HepG2 (cell line): ENCODE measurements around the gene SOX13. TPM values are rescaled to one million over a fixed set of nuclear protein-coding genes. Genes with fewer than 3 reads are reported as not detected.

Source experiments
- ARNT ChIP-seq: fragments of 450-650 bp; IDR thresholded peaks from 2 replicates; pipeline ENCODE4 v1.6.1; 2017
- FOXO1 ChIP-seq: sonication (generic); formaldehyde crosslinking; IDR thresholded peaks from 2 replicates; pipeline ENCODE4 v1.4.0; 2020; ENCODE audit warnings: missing genetic modification reagents
- HES4 ChIP-seq: sonication (generic); formaldehyde crosslinking; IDR thresholded peaks from 2 replicates; pipeline ENCODE4 v1.9.0; 2021; ENCODE audit warnings: mild to moderate bottlenecking, missing genetic modification reagents, borderline replicate concordance
- HNF4A ChIP-seq: sonication (generic); formaldehyde crosslinking; IDR thresholded peaks from 2 replicates; pipeline ENCODE4 v1.4.0; 2020; ENCODE audit warnings: missing genetic modification reagents
- HOXA3 ChIP-seq: sonication (generic); formaldehyde crosslinking; IDR thresholded peaks from 2 replicates; pipeline ENCODE4 v1.5.0; 2020; ENCODE audit warnings: missing genetic modification reagents
- JUNB ChIP-seq: sonication (generic); formaldehyde crosslinking; IDR thresholded peaks from 2 replicates; pipeline ENCODE4 v1.8.0; 2022; ENCODE audit warnings: missing genetic modification reagents, mild to moderate bottlenecking, borderline replicate concordance
- KDM5A ChIP-seq: fragments of 200-600 bp; sonication (generic); IDR thresholded peaks from 2 replicates; pipeline ENCODE4 v1.7.0; 2018; ENCODE audit warnings: antibody characterized with exemption, mild to moderate bottlenecking, low read length, borderline replicate concordance
- LCORL ChIP-seq, 2 experiments: fragments of 450-650 bp in 1 of 2; sonication (generic) in 1 of 2; formaldehyde crosslinking in 1 of 2; IDR thresholded peaks; 2 replicates each; pipeline versions ENCODE4 v1.5.0 to v1.6.1; 2017 to 2020; ENCODE audit warnings: antibody characterized with exemption in 1 of 2, missing genetic modification reagents in 1 of 2
- MED8 ChIP-seq: sonication (generic); formaldehyde crosslinking; IDR thresholded peaks from 2 replicates; pipeline ENCODE4 v1.8.1; 2023; ENCODE audit warnings: mild to moderate bottlenecking, missing genetic modification reagents; ENCODE audit not compliant: insufficient replicate concordance
- NONO ChIP-seq, 2 experiments: fragments of 450-650 bp in 1 of 2; sonication (generic) in 1 of 2; formaldehyde crosslinking in 1 of 2; IDR thresholded peaks in 1 of 2; conservative IDR thresholded peaks in 1 of 2; 2 replicates each; pipeline versions ENCODE4 v1.6.1 to v1.8.0; 2017 to 2022; ENCODE audit warnings: mild to moderate bottlenecking in 1 of 2, missing genetic modification reagents in 1 of 2, moderate library complexity in 1 of 2
- SP140L ChIP-seq: sonication (generic); formaldehyde crosslinking; IDR thresholded peaks from 2 replicates; pipeline ENCODE4 v1.4.0; 2020; ENCODE audit warnings: missing genetic modification reagents, borderline replicate concordance
- TBX2 ChIP-seq: sonication (generic); formaldehyde crosslinking; IDR thresholded peaks from 2 replicates; pipeline ENCODE4 v1.5.0; 2020; ENCODE audit warnings: missing genetic modification reagents, mild to moderate bottlenecking, borderline replicate concordance
- TCF7 ChIP-seq: sonication (generic); IDR thresholded peaks from 2 replicates; pipeline ENCODE4 v1.6.1; 2016; ENCODE audit warnings: antibody characterized with exemption, low read depth
- ZC3H13 ChIP-seq: sonication (generic); formaldehyde crosslinking; IDR thresholded peaks from 2 replicates; pipeline ENCODE4 v1.8.1; 2023; ENCODE audit warnings: mild to moderate bottlenecking, missing genetic modification reagents, moderate library complexity
- ZFX ChIP-seq: sonication (generic); formaldehyde crosslinking; IDR thresholded peaks from 2 replicates; pipeline ENCODE4 v1.4.0; 2020; ENCODE audit warnings: mild to moderate bottlenecking, low read depth, missing genetic modification reagents, moderate library complexity
- ZNF263 ChIP-seq: sonication (generic); formaldehyde crosslinking; IDR thresholded peaks from 2 replicates; pipeline ENCODE4 v1.4.0; 2020; ENCODE audit warnings: missing genetic modification reagents
- ZNF34 ChIP-seq: sonication (generic); formaldehyde crosslinking; IDR thresholded peaks from 2 replicates; pipeline ENCODE4 v1.4.0; 2020; ENCODE audit warnings: mild to moderate bottlenecking, missing genetic modification reagents, borderline replicate concordance
- ZNF543 ChIP-seq: sonication (generic); formaldehyde crosslinking; IDR thresholded peaks from 2 replicates; pipeline ENCODE4 v1.4.0; 2020; ENCODE audit warnings: mild to moderate bottlenecking, missing genetic modification reagents
- ZNF547 ChIP-seq: sonication (generic); formaldehyde crosslinking; IDR thresholded peaks from 2 replicates; pipeline ENCODE4 v1.5.1; 2020; ENCODE audit warnings: mild to moderate bottlenecking, missing genetic modification reagents
- ZNF589 ChIP-seq: sonication (generic); formaldehyde crosslinking; conservative IDR thresholded peaks from 2 replicates; pipeline ENCODE4 v1.8.0; 2022; ENCODE audit warnings: mild to moderate bottlenecking, moderate library complexity, missing genetic modification reagents
- ZNF678 ChIP-seq: sonication (generic); formaldehyde crosslinking; IDR thresholded peaks from 2 replicates; pipeline ENCODE4 v1.4.0; 2020; ENCODE audit warnings: mild to moderate bottlenecking, missing genetic modification reagents
- polyA plus RNA-seq, 8 experiments: library from polyadenylated mRNA; depleted of rRNA in 3 of 8; stranded (reverse) in 7 of 8; unstranded in 1 of 8; fragments of >200 nt; fragmentation: Illumina TruSeq in 4 of 8; extraction: Trizol in 4 of 8; gene quantifications; 2 replicates each; pipeline versions ENCODE4 v1.2.1 to v1.2.3, GENCODE V29; 2011 to 2016; ENCODE audit warnings: low read depth in 4 of 8, missing spikeins in 1 of 8, mixed read lengths in 1 of 8; ENCODE audit not compliant: insufficient read depth in 1 of 8
- total RNA-seq, 5 experiments: library from RNA; depleted of rRNA; stranded (reverse); fragments of >200 nt; fragmentation: Illumina TruSeq; extraction: Trizol; gene quantifications; 2 replicates each; pipeline ENCODE4 v1.2.3, GENCODE V29; 2016; ENCODE audit warnings: low read depth in 1 of 5
- TF ChIP-seq, protein P1 (sequence below): sonication (generic); formaldehyde crosslinking; IDR thresholded peaks from 2 replicates; pipeline ENCODE4 v1.4.0; 2020; ENCODE audit warnings: mild to moderate bottlenecking, missing genetic modification reagents
- TF ChIP-seq, protein P2 (sequence below): sonication (generic); formaldehyde crosslinking; IDR thresholded peaks from 2 replicates; pipeline ENCODE4 v1.5.1; 2020; ENCODE audit warnings: mild to moderate bottlenecking, missing genetic modification reagents, moderate library complexity

The SOX13 gene
- total and polyA plus RNA-seq, 2 of the 13 experiments (the other 11 are each of a cell fraction or from before 2014, with no cell fraction given): 13.3 to 15.8 TPM

DNA sequence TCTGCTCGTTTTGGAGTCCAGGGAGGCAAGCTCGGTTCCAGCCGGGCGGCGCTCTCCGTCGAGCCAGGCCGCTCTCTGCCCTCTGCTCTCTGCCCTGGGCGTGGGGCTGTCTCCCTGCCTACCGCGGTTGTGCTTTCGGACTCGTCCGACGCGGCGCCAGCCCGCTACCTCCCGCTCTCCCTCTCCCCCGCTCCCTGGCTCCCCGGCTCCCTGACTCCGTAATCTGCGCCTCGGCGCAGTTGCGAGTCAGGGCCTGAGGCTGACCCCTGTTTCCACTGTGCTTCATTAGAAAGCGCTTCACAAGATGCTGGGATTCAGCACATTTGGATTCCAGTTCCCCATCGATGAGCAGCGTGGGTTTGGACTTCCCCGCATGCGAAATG lies 2.2 kb downstream of the SOX13 start (continued):
- TF ChIP-seq ZNF678 (CRISPR knock-in tag): no peak
- TF ChIP-seq ZNF589 (CRISPR knock-in tag): 0 out of 2 replicates have a peak, but pooled peaks have one; percentile 46
- TF ChIP-seq KDM5A: no peak
- TF ChIP-seq TCF7: no peak
- TF ChIP-seq, protein P1, sequence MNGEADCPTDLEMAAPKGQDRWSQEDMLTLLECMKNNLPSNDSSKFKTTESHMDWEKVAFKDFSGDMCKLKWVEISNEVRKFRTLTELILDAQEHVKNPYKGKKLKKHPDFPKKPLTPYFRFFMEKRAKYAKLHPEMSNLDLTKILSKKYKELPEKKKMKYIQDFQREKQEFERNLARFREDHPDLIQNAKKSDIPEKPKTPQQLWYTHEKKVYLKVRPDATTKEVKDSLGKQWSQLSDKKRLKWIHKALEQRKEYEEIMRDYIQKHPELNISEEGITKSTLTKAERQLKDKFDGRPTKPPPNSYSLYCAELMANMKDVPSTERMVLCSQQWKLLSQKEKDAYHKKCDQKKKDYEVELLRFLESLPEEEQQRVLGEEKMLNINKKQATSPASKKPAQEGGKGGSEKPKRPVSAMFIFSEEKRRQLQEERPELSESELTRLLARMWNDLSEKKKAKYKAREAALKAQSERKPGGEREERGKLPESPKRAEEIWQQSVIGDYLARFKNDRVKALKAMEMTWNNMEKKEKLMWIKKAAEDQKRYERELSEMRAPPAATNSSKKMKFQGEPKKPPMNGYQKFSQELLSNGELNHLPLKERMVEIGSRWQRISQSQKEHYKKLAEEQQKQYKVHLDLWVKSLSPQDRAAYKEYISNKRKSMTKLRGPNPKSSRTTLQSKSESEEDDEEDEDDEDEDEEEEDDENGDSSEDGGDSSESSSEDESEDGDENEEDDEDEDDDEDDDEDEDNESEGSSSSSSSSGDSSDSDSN (CRISPR knock-in tag): peak; percentile 70; the same call in 1 of the 2 replicates
- TF ChIP-seq JUNB (CRISPR knock-in tag): 0 out of 2 replicates have a peak, but pooled peaks have one; percentile 45
- 0 out of 2 replicates have a peak, but pooled peaks have one; percentile 11 for TF ChIP-seq ZNF34 (CRISPR knock-in tag)
- 0 out of 2 replicates have a peak, but pooled peaks have one; percentile 23 for TF ChIP-seq FOXO1 (CRISPR knock-in tag)
- TF ChIP-seq ZFX: peak; percentile 53
- no peak for TF ChIP-seq LCORL (IDR thresholded peaks at IDR 0.05)
- 0 out of 2 replicates have a peak, but pooled peaks have one; percentile 4 for TF ChIP-seq LCORL (CRISPR knock-in tag; IDR thresholded peaks at IDR 0.05)
- TF ChIP-seq ZC3H13 (CRISPR knock-in tag): peak; percentile 92; the same call in 1 of the 2 replicates
- TF ChIP-seq ZNF263 (CRISPR knock-in tag): peak; percentile 56
- no peak for TF ChIP-seq NONO (IDR thresholded peaks at IDR 0.05)
- TF ChIP-seq NONO (CRISPR knock-in tag; conservative IDR thresholded peaks at IDR 0.05): peak; percentile 82
- TF ChIP-seq, protein P2, sequence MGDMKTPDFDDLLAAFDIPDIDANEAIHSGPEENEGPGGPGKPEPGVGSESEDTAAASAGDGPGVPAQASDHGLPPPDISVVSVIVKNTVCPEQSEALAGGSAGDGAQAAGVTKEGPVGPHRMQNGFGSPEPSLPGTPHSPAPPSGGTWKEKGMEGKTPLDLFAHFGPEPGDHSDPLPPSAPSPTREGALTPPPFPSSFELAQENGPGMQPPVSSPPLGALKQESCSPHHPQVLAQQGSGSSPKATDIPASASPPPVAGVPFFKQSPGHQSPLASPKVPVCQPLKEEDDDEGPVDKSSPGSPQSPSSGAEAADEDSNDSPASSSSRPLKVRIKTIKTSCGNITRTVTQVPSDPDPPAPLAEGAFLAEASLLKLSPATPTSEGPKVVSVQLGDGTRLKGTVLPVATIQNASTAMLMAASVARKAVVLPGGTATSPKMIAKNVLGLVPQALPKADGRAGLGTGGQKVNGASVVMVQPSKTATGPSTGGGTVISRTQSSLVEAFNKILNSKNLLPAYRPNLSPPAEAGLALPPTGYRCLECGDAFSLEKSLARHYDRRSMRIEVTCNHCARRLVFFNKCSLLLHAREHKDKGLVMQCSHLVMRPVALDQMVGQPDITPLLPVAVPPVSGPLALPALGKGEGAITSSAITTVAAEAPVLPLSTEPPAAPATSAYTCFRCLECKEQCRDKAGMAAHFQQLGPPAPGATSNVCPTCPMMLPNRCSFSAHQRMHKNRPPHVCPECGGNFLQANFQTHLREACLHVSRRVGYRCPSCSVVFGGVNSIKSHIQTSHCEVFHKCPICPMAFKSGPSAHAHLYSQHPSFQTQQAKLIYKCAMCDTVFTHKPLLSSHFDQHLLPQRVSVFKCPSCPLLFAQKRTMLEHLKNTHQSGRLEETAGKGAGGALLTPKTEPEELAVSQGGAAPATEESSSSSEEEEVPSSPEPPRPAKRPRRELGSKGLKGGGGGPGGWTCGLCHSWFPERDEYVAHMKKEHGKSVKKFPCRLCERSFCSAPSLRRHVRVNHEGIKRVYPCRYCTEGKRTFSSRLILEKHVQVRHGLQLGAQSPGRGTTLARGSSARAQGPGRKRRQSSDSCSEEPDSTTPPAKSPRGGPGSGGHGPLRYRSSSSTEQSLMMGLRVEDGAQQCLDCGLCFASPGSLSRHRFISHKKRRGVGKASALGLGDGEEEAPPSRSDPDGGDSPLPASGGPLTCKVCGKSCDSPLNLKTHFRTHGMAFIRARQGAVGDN: peak; percentile 84
- no peak for TF ChIP-seq ZNF543
- TF ChIP-seq TBX2 (CRISPR knock-in tag): 0 out of 2 replicates have a peak, but pooled peaks have one; percentile 8
- TF ChIP-seq HOXA3 (CRISPR knock-in tag): no peak
- TF ChIP-seq ARNT: no peak
- TF ChIP-seq HES4 (CRISPR knock-in tag): peak; percentile 47; the same call in 1 of the 2 replicates
- TF ChIP-seq MED8 (CRISPR knock-in tag): peak; percentile 33
- no peak for TF ChIP-seq SP140L (CRISPR knock-in tag)
- TF ChIP-seq ZNF547 (CRISPR knock-in tag): no peak; the same call in 1 of the 2 replicates
- peak; percentile 31; the same call in 1 of the 2 replicates for TF ChIP-seq HNF4A
